IPS DF 4.7 (cell line): Measurements from ENCODE around the gene FSIP1.

ENCODE experiments used
- DNase-seq: peaks from one replicate; pipeline ENCODE4 v3.0.0-alpha.2; 2013; ENCODE audit warnings: low spot score; ENCODE audit errors: extremely low read depth

FSIP1 gene

GRCh38 chr15:39595338-39596221, 187.1 kb downstream of the FSIP1 start:
- no peak for DNase-seq

DNA sequence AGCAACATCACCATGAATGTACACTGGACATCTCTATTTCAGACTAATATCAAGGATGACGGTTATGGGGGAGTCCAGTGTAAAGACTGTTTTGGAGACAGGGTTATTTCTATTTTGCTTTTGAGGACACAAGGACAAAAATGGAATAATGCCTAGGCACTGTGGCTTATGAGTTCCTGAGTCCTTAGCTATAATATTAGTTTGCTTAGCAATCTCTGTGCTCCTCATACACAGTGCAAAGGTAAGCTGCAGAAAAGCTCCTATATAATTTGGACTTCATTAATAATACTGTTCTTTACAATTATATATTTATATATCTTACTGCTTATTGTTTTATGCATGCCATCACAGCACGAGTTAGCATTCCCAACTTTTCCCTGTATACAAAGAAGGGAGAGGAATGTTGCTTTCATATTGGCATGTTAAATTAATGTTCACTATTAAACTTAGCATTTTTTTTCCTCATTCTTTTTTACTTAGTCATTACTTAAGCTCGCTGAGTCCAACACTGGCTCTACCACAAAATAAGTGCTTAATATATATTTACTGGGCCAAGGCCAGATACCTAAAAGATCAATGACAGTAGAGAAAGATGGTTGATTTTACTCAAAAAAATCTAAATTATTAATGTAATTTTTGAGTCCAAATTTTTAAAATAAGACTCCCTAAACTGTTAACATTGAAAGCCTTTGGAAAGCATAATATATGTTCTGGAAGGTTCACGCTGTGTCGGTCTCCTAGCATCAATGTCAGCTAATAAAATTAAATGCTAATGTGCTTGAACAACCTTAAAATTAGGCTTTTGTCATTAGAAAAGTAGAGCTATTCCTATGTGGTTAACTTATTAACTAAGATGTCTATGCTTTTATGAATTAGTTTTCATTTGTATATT, 187.9 kb downstream of the FSIP1 start:
- DNase-seq, result no peak

- DNase-seq, result no peak
Measured at GRCh38 chr15:39593656-39594445, 188.8 kb downstream of the FSIP1 start.

DNA sequence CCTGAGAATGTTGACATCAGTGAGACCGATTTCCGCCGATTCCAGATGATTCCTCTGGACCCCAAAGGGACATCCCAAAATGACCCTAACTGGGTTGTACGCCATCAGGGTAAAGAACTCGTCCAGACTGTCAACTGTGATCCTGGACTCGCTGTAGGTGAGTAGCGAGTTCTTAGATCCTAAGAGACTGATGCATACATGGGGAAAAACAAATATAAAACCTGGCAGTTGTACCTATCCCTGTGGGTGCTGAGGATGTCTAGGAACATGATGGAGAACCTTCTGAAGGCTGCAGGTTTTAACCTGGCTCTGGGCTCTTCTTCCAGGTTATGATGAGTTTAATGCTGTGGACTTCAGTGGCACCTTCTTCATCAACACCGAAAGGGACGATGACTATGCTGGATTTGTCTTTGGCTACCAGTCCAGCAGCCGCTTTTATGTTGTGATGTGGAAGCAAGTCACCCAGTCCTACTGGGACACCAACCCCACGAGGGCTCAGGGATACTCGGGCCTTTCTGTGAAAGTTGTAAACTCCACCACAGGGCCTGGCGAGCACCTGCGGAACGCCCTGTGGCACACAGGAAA, 189.5 kb downstream of the FSIP1 start:
- no peak for DNase-seq

GRCh38 chr15:39592500-39592899, 190.1 kb downstream of the FSIP1 start:
- DNase-seq, result no peak

GRCh38 chr15:39591896-39592315, 190.7 kb downstream of the FSIP1 start:
- no peak for DNase-seq

DNA sequence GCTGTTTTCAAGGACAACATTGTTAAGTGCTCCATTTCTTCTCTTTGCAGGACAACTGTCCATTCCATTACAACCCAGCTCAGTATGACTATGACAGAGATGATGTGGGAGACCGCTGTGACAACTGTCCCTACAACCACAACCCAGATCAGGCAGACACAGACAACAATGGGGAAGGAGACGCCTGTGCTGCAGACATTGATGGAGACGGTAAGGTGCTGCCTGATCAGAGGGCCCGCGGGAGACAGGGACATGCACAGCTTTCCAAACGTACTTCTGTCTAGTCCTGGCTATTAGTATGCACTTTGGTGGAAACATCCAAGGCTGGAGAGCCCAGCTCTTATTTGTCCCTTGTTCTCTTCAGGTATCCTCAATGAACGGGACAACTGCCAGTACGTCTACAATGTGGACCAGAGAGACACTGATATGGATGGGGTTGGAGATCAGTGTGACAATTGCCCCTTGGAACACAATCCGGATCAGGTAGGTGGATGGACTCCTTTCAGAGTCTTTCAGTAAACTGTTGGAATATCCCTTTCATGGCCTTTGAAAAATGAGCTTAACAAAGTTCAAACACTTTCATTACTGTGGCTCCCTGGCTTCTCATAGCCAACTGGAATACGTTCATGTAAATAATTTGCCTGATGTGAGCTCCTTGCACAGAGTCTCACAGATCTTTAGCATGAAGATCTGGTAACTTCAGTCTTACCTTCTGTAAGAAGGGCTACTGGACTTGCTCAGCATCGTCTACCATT, 191.3 kb downstream of the FSIP1 start:
- no peak for DNase-seq

DNA sequence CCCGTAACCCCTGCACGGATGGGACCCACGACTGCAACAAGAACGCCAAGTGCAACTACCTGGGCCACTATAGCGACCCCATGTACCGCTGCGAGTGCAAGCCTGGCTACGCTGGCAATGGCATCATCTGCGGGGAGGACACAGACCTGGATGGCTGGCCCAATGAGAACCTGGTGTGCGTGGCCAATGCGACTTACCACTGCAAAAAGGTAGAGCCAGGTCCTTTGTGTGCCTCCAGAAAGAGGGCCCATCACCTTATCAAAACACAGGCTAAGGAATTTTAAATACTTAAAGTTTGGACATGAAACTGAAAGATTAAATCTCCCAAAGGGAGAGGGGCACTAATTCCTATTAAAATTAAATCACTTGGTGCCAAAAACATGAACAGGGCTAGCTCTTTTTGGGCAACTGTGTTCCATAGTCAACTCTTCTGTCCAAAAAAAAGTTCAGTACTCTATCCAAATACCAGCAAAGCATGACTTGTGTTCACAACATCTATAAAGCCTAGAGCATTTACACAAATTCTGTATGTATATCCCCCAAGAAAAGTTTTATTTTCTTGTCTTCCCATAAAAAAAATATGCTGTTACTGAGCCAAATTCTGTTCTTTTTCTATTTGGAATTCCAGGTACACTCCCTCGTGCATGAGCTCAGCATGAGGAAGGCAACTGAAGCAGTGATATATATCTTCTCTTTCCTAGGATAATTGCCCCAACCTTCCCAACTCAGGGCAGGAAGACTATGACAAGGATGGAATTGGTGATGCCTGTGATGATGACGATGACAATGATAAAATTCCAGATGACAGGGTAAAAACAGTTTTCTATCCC, 192.6 kb downstream of the FSIP1 start:
- DNase-seq, result no peak

DNA sequence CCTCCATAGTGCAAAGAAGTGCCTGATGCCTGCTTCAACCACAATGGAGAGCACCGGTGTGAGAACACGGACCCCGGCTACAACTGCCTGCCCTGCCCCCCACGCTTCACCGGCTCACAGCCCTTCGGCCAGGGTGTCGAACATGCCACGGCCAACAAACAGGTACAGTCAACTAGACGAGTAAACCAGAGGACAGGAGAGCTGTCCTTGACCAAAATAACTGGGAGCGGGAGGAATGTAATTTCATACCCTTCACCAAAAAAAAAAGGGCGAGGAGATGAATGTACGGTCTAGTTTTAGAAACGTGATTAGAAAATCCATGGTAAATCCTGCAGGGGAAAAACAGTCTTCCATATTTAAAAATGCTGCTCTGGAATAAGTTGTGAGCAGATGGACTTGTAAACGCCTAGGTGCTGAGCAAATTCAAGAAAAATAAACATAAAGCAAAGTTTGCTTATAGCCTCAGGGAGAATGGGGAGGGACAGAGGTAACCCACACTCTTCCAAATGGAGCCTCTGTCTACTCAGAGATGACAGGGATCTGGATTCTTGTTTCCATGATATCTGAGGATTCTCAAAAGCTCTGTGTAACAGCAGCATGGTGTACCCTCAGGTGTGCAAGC, 193.3 kb downstream of the FSIP1 start:
- DNase-seq, result no peak

DNA sequence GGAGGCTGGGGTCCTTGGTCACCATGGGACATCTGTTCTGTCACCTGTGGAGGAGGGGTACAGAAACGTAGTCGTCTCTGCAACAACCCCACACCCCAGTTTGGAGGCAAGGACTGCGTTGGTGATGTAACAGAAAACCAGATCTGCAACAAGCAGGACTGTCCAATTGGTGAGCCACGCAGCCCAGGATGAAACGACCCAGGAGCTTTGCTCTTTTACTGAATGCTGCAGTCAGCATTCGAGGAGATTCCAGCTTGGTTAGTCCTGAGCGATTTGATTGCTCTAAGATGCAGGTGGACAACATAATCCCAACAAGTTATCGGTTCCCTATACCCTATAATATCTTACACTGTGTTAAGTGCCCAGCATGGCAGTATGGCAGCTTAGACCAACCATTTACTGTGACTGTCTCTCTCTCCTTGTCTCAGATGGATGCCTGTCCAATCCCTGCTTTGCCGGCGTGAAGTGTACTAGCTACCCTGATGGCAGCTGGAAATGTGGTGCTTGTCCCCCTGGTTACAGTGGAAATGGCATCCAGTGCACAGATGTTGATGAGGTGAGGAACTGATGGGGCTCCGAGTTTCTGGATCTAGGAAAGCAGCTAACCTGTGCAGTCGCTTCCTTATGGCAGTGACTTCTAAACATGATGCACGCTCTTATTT, 194.0 kb downstream of the FSIP1 start:
- no peak for DNase-seq

- DNase-seq, result no peak
Measured at GRCh38 chr15:39587731-39588530, 194.7 kb downstream of the FSIP1 start.

DNA sequence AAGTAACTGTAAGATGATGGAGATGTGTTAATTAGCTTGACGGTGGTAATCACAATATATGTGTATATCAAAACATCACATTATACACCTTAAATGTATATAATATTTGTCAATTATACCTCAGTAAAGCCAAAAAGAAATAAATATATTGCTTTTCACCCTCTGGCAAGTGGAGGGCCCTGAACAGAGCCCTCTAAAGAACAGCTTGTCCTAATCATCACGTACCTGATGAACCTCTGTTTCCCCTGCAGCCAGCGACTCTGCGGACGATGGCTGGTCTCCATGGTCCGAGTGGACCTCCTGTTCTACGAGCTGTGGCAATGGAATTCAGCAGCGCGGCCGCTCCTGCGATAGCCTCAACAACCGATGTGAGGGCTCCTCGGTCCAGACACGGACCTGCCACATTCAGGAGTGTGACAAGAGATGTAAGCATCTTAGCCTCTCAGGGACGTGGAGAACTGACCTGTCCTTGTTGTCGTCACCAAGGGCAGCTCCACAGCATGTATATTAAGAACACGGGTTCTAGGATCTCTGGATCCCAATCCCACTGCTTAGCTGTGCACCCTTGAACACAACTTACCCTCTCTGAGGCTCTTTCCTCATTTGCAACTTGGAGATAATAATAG, 195.4 kb downstream of the FSIP1 start:
- DNase-seq, result no peak

DNA sequence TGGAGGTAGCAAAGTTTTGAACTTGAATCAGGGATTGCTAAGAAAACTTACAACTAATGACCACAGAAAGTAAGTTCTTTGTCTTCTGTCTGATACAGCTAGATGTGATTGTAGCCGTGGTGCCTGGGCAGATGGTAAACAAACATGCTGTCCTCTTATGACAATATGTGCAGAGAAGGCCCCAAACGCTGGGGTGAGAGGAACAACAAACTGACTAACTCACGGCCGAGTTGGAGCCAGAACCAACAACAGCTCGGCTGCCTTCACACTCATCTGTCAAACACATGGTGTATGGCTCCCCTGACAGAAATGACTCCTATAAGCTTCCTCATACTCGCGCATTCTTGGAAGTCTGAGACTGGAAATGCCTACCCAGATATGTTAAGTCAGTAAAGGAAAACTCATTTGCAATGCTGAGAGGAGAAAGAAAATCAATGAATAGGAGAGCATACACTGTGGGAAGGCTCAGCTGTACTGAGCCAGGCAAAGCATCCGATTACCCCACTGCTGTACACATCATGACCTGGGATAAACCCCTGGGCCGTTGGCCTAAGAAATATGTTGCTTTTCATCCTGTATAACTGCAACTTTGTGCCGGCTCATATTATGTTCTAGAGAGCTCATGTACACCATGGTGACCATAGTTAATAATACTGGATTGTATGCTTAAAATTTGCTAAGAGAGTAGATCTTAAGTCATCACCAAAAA, 196.1 kb downstream of the FSIP1 start:
- DNase-seq, result no peak

- DNase-seq, result no peak
Measured at GRCh38 chr15:39585871-39586301, 196.8 kb downstream of the FSIP1 start.

DNA sequence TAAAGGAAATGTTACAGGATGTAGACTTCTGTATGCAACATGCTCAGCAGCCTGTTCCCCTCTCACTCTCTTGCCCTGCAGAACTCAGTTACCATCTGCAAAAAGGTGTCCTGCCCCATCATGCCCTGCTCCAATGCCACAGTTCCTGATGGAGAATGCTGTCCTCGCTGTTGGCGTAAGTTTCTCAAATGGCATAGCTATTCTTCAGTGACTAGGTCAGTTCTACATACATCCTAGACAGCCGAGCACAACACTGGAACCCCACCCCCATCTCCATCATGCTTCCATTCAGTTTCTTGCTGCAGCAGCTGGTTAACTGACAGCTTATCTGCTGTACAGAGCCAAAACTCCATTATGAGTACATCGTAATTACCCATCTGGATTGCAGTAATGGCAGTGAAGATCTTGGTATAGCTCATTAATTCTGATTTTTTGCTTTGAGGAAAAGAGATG, 197.2 kb downstream of the FSIP1 start:
- DNase-seq, result no peak

DNA sequence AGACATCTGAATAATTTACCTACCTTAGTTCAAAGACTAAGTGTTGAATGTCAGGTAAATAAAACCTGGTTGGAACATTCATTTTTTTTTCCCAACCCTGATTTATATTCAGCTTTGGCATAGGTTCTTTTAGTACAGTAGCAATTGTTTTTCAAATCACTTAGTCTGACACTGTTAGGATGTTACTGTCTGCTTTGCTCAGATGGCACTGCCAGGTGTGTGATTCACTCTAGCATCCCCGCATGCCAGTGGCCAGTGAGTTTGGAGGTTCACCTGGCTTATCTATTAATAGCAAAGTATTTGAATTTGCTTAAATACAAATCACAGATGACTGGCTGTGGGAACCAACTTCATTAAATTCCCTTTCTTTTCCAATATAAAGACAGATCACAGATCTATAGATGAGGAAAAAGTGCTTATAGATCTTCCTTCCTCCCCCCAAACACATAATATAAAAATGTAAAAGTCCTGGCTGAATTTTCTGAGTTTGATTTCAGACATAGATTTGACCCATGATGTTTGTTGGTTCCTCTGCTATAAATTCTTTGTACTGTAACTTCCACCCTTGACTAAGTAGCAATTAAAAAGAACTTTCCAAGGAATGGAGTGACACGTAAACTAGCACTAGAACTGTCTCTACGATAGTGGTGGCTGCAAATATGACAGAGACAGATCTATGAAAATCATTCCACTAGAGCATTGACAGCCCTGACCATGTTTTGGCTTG, 197.8 kb downstream of the FSIP1 start:
- no peak for DNase-seq
